Upper lobe of left lung (tissue), 4 donors: ENCODE results near the gene SPTLC1.
"Not testable (repeated sequence)": the region's sequence is repeated elsewhere in the genome, so short reads cannot be mapped to it uniquely, and the experiment has no call there.

Experiments used
- EP300 ChIP-seq, 4 donors: sonication (generic); formaldehyde crosslinking; IDR thresholded peaks; one replicate each; pipeline ENCODE4 v1.5.1; 2017; ENCODE audit warnings: antibody characterized with exemption in 4 of 4, control low read depth in 2 of 4
- POLR2A ChIP-seq, 4 donors: fragments of 450-650 bp; IDR thresholded peaks; one replicate each; pipeline ENCODE4 v1.5.1; 2016 to 2017; ENCODE audit warnings: antibody characterized with exemption in 4 of 4, mild to moderate bottlenecking in 2 of 4
- POLR2AphosphoS5 ChIP-seq, 2 donors: sonication (generic); formaldehyde crosslinking; IDR thresholded peaks; one replicate each; pipeline ENCODE4 v1.5.1; 2017; ENCODE audit warnings: antibody characterized with exemption in 2 of 2
- TF ChIP-seq, protein P1 (sequence below), 6 experiments: fragments of 450-650 bp in 4 of 6; fragments of 200-600 bp in 2 of 6; sonication (generic) in 2 of 6; IDR thresholded peaks; one replicate each; pipeline ENCODE4 v1.5.1; 2016 to 2019; ENCODE audit warnings: antibody characterized with exemption in 6 of 6

DNA sequence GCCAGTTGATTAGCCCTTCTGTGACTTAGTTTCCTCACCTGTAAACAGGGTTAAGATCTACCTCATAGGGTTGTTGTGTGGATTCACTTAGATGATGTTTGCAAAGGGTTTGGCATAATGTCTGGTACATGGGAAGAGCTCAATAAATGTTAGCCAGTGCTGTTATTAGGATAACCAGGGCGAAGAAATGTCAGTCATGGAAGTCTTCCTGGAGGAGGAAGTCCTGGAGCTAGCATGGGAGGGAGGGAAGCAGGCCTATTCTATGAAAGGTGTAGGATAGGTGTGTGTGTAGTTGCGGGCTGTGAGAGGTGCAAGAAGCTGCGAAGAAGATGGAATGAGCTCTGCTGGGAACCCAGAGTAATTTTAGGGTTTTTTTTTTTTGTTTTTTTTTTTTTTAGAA lies 30.6 kb upstream of the SPTLC1 start:
- TF ChIP-seq POLR2A, POLR2AphosphoS5, EP300 (IDR thresholded peaks at IDR 0.05): not testable (repeated sequence)
- TF ChIP-seq, protein P1, sequence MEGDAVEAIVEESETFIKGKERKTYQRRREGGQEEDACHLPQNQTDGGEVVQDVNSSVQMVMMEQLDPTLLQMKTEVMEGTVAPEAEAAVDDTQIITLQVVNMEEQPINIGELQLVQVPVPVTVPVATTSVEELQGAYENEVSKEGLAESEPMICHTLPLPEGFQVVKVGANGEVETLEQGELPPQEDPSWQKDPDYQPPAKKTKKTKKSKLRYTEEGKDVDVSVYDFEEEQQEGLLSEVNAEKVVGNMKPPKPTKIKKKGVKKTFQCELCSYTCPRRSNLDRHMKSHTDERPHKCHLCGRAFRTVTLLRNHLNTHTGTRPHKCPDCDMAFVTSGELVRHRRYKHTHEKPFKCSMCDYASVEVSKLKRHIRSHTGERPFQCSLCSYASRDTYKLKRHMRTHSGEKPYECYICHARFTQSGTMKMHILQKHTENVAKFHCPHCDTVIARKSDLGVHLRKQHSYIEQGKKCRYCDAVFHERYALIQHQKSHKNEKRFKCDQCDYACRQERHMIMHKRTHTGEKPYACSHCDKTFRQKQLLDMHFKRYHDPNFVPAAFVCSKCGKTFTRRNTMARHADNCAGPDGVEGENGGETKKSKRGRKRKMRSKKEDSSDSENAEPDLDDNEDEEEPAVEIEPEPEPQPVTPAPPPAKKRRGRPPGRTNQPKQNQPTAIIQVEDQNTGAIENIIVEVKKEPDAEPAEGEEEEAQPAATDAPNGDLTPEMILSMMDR (IDR thresholded peaks at IDR 0.05): not testable (repeated sequence)
